ENCODE measurements around the gene NANOS1. TPM values are rescaled to one million over a fixed set of nuclear protein-coding genes. Genes with fewer than 3 reads are reported as not detected.

The NANOS1 gene
- total and polyA plus RNA-seq, 9 of the 15 experiments (the other 6 are each of a cell fraction or from before 2014, with no cell fraction given) = 0.14 to 1.6 (median 0.83) TPM; not detected in 1

- TF ChIP-seq CREB3L1 (IDR thresholded peaks at IDR 0.05; ENCODE audit: borderline replicate concordance, low read depth) = 0 out of 2 replicates have a peak, but pooled peaks have one; percentile 34
- no peak for TF ChIP-seq SFPQ (IDR thresholded peaks at IDR 0.05; ENCODE audit: low read depth, low read length)
- no peak for TF ChIP-seq CBFA2T3 (IDR thresholded peaks at IDR 0.05)
- TF ChIP-seq, protein P1, sequence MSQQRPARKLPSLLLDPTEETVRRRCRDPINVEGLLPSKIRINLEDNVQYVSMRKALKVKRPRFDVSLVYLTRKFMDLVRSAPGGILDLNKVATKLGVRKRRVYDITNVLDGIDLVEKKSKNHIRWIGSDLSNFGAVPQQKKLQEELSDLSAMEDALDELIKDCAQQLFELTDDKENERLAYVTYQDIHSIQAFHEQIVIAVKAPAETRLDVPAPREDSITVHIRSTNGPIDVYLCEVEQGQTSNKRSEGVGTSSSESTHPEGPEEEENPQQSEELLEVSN (IDR thresholded peaks at IDR 0.05; ENCODE audit: borderline replicate concordance in 1 of 2, extremely low read depth in 1 of 2, insufficient read depth in 1 of 2, insufficient read length in 1 of 2, low read depth in 1 of 2, low read length in 1 of 2, poor library complexity in 1 of 2, severe bottlenecking in 1 of 2) = peak; percentile 83 to 86
- TF ChIP-seq NBN (IDR thresholded peaks at IDR 0.05; ENCODE audit: low read depth) = no peak
- TF ChIP-seq, protein P2, sequence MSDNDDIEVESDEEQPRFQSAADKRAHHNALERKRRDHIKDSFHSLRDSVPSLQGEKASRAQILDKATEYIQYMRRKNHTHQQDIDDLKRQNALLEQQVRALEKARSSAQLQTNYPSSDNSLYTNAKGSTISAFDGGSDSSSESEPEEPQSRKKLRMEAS (CRISPR knock-in tag; IDR thresholded peaks at IDR 0.05) = peak; percentile 80
- no peak for TF ChIP-seq ZFP91 (CRISPR knock-in tag; IDR thresholded peaks at IDR 0.05)
- no peak for TF ChIP-seq KLF10 (CRISPR knock-in tag; IDR thresholded peaks at IDR 0.05)
- no peak for TF ChIP-seq DMBX1 (CRISPR knock-in tag; IDR thresholded peaks at IDR 0.05; ENCODE audit: borderline replicate concordance)
- TF ChIP-seq ELK1 (CRISPR knock-in tag; IDR thresholded peaks at IDR 0.05) = no peak
- TF ChIP-seq BCL6 (CRISPR knock-in tag; IDR thresholded peaks at IDR 0.05) = no peak
- no peak for TF ChIP-seq GTF2A2 (tag; IDR thresholded peaks at IDR 0.05)
- TF ChIP-seq PHF8 (IDR thresholded peaks at IDR 0.05; ENCODE audit: borderline replicate concordance, low read length) = no peak
- no peak for TF ChIP-seq ZNF780A (CRISPR knock-in tag; IDR thresholded peaks at IDR 0.05)
- no peak for TF ChIP-seq EWSR1 (IDR thresholded peaks at IDR 0.05; ENCODE audit: borderline replicate concordance, low read depth, partially characterized antibody)
- no peak for TF ChIP-seq ZNF23 (CRISPR knock-in tag; IDR thresholded peaks at IDR 0.05)
- no peak for TF ChIP-seq ZNF316 (IDR thresholded peaks at IDR 0.05)
- no peak for TF ChIP-seq SAFB2 (IDR thresholded peaks at IDR 0.05; ENCODE audit: borderline replicate concordance, low read depth, low read length, severe bottlenecking)
- TF ChIP-seq ZNF79 (CRISPR knock-in tag; IDR thresholded peaks at IDR 0.05; ENCODE audit: low read depth) = no peak
Observed at GRCh38 chr10:119030421-119031250, 1.1 kb downstream of the NANOS1 start (continued).
